Measurements from ENCODE around the gene KCNH1. TPM values are rescaled to one million over a fixed set of nuclear protein-coding genes. Genes with fewer than 3 reads are reported as not detected.
"Not testable (repeated sequence)": the region's sequence is repeated elsewhere in the genome, so short reads cannot be mapped to it uniquely, and the experiment has no call there.

Gene KCNH1
- total RNA-seq, 2 donors from 2014 or later: 0.68 to 1.2 TPM

DNA sequence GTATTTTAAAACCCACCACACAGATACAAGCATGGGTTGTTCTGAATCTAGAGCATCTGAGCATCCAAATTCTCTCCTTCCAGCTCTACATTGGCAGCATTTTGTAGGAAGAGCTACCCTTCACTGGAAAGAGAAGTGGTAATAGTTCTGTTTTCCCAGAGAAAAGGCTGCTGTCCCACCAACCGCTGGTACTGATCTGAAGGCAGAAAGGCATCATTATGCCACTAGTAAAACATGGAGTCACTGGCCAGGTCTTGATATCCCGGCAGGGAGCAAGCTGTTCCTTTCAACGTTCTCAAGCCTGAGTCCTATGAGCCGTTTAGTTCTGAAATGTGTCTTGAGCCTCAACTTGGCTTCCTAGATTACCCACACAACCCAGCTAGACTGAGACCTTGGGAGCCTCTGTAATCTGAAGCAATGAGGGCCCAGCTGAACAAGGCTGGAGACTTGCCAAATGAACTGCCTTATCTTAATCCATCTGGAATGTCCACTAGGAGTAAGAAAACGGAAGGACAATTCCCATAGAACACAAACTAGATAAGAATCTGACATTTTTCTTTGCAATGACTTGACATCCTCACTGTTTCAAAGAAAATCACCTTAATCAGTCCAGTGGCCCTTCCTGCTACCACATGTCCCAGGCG, 116.8 kb downstream of the KCNH1 start:
- Histone ChIP-seq H3K27ac (no peak overlapping the region), H3K4me1 (replicated peaks) (no peaks in the 10 kb centered on the region), H3K4me3 (no peak overlapping the region), H3K36me3 (no peaks in the 10 kb centered on the region), H3K27me3 (replicated peaks; ENCODE audit: insufficient read depth) (no peaks in the 10 kb centered on the region), H3K9me3 (no peaks in the 10 kb centered on the region)
- 42% methylated on average over 6 of the region's 6 CpGs for WGBS
- intact Hi-C loops (cut with DNase I): no loop called here
- TF ChIP-seq POLR2AphosphoS5 (IDR thresholded peaks at IDR 0.05): no peak
- TF ChIP-seq POLR2A (IDR thresholded peaks at IDR 0.05): no peak
- no peak for TF ChIP-seq CTCF (IDR thresholded peaks at IDR 0.05)
- DNase-seq (ENCODE audit: low spot score): no peak

- 79% methylated on average over 7 of the region's 7 CpGs for WGBS
- no peak for DNase-seq (ENCODE audit: low spot score)
- no peak overlapping the region for H3K27ac ChIP-seq
- H3K36me3 ChIP-seq: no peaks in the 10 kb centered on the region
- no peaks in the 10 kb centered on the region for H3K9me3 ChIP-seq
- no peaks in the 10 kb centered on the region for H3K4me1 ChIP-seq (replicated peaks)
- intact Hi-C loops (cut with DNase I): no loop called here
- H3K27me3 ChIP-seq (replicated peaks; ENCODE audit: insufficient read depth): no peaks in the 10 kb centered on the region
- TF ChIP-seq CTCF (IDR thresholded peaks at IDR 0.05) (no peak), POLR2AphosphoS5 (IDR thresholded peaks at IDR 0.05) (no peak), POLR2A (IDR thresholded peaks at IDR 0.05) (no peak)
- H3K4me3 ChIP-seq: no peak overlapping the region
These were observed 119.7 kb downstream of the KCNH1 start for GRCh38 chr1:211014275-211014674.

DNA sequence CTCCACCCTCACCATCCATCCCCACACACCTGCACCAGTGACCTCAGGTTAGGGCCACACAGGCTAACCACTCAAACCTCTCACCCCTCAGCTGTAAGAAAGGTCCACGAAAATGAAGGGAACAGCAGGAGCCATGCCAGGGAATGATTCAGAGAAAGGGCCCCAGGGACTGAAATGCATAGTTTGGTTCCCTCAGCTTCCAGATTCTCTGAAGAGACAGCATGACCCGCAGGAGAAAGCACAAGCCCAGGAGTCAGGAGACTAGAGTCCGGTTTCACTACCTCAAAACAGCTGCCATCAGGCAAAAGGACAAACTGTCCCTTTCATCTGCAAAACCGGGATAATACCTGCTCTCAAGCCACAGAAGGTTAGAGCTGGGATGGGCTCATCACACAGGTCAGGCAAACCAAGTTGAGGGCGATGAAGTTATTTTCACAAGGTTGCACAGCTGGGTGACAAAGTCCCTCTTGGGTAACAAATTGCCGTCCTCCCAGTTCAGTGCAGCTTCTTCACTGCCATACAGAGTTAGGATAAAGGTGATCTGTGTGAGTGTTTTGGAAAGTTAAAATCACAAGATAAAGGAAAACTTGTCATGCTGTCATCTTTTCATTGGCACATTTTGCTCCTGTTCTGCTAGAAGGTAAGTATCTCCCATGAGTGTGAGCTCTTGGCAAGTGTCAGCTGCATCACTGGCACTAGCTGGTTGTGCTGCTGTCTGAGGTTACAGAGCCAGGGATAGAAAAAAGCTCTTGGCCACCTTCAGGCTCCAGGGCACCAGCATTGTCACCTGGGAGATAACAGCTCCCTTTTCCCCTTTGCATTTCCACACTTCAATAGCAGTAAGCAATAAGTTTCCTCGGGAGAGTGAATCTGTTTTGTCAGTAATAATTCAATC, 120.4 kb downstream of the KCNH1 start:
- Histone ChIP-seq H3K27me3 (replicated peaks; ENCODE audit: insufficient read depth) (no peaks in the 10 kb centered on the region), H3K27ac (no peak overlapping the region), H3K9me3 (no peaks in the 10 kb centered on the region), H3K36me3 (no peaks in the 10 kb centered on the region), H3K4me1 (replicated peaks) (no peaks in the 10 kb centered on the region), H3K4me3 (no peak overlapping the region)
- no peak for TF ChIP-seq CTCF (IDR thresholded peaks at IDR 0.05)
- TF ChIP-seq POLR2A (IDR thresholded peaks at IDR 0.05): no peak
- no peak for TF ChIP-seq POLR2AphosphoS5 (IDR thresholded peaks at IDR 0.05)
- 60% methylated on average over 7 of the region's 7 CpGs for WGBS
- intact Hi-C loops (cut with DNase I): no loop called here
- no peak for DNase-seq (ENCODE audit: low spot score)

DNA sequence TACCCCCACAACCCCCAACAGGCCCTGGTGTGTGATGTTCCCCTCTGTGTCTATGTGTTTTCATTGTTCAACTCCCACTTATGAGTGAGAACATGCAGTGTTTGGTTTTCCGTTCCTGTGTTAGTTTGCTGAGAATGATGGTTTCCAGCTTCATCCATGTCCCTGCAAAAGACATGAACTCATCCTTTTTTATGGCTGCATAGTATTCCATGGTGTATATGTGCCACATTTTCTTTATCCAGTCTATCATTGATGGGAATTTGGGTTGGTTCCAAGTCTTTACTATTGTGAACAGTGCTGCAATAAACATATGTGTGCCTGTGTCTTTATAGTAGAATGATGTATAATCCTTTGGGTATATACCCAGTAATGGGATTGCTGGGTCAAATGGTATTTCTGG, 122.8 kb downstream of the KCNH1 start:
- H3K27ac ChIP-seq; H3K27me3 ChIP-seq (replicated peaks; ENCODE audit: insufficient read depth); H3K36me3 ChIP-seq; H3K9me3 ChIP-seq; H3K4me3 ChIP-seq; H3K4me1 ChIP-seq (replicated peaks); DNase-seq (ENCODE audit: low spot score); intact Hi-C loops (cut with DNase I): not testable (repeated sequence)
- WGBS: 94% methylated on average over 1 of the region's 1 CpG

- no peak for DNase-seq (ENCODE audit: low spot score)
- no peaks in the 10 kb centered on the region for H3K4me1 ChIP-seq (replicated peaks)
- H3K9me3 ChIP-seq: no peaks in the 10 kb centered on the region
- no peaks in the 10 kb centered on the region for H3K36me3 ChIP-seq
- 75% methylated on average over 5 of the region's 5 CpGs for WGBS
- H3K4me3 ChIP-seq: no peak overlapping the region
- intact Hi-C loops (cut with DNase I): no loop called here
- TF ChIP-seq POLR2AphosphoS5 (IDR thresholded peaks at IDR 0.05) (no peak), CTCF (IDR thresholded peaks at IDR 0.05) (no peak), POLR2A (IDR thresholded peaks at IDR 0.05) (no peak)
- no peak overlapping the region for H3K27ac ChIP-seq
- no peaks in the 10 kb centered on the region for H3K27me3 ChIP-seq (replicated peaks; ENCODE audit: insufficient read depth)
These were observed 124.0 kb downstream of the KCNH1 start for GRCh38 chr1:211009944-211010343.

Measured in prostate gland (tissue), 2 donors.